Left ventricle myocardium superior (tissue), 1 donor: Measurements from ENCODE around the gene ROBO2. TPM values are rescaled to one million over a fixed set of nuclear protein-coding genes. Genes with fewer than 3 reads are reported as not detected.

Experiments used
- ATAC-seq: fragments of 200-7000 bp; cut with Tn5 transposase; one replicate; pipeline ENCODE4 v1.9.1; 2020; ENCODE audit warnings: mild to moderate bottlenecking, moderate library complexity
- DNase-seq: peaks from one replicate; pipeline ENCODE4 v3.0.0-alpha.2; 2020
- intact Hi-C: fragments of 100-400 bp; cut with micrococcal nuclease; formaldehyde crosslinking; loops from one replicate; pipeline ENCODE4 v1.11.0; 2022
- long read RNA-seq: library from polyadenylated mRNA; unstranded; transcript quantifications from one replicate; pipeline ENCODE4 v2.0.0, GENCODE V29; 2021
- total RNA-seq: library from RNA; stranded (reverse); fragmentation: NEBNext Ultra II Directional; extraction: Animal tissue kit (Norgen Biotek cat#: 25700); gene quantifications from one replicate; pipeline ENCODE4 v1.2.1, GENCODE V29; 2021
- donor health status: DM: no; HTN: yes; CAD: no; lungs with severe emphysema.

Gene ROBO2
- total RNA-seq, result 0.17 TPM
- long read RNA-seq, result 0 reads

- peak; percentile 78 for ATAC-seq
- DNase-seq, result peak; percentile 47
- intact Hi-C loops, result loop anchor here (5.0 kb wide), 1 partner anchor 218 kb away; no protein-coding TSS in a partner anchor
These were observed at the start of gene ROBO2 for GRCh38 chr3:77039606-77040171. ROBO2 (plus strand) TSS chr3:77040099; CDS start chr3:77040786, 687 bp downstream.

GRCh38 chr3:76990606-76991005 is 49.3 kb upstream of the ROBO2 start:
- DNase-seq (no peak), ATAC-seq (no peak)
- intact Hi-C loops, result no loop called here

GRCh38 chr3:76991165-76991564 is 48.7 kb upstream of the ROBO2 start:
- DNase-seq (no peak), ATAC-seq (no peak)
- intact Hi-C loops, result no loop called here

- DNase-seq (no peak), ATAC-seq (no peak)
- intact Hi-C loops, result no loop called here
These were observed 42.2 kb upstream of the ROBO2 start for GRCh38 chr3:76997733-76998132.

- ATAC-seq (no peak), DNase-seq (no peak)
- intact Hi-C loops, result no loop called here
These were observed 41.3 kb upstream of the ROBO2 start for GRCh38 chr3:76998555-76998954.

- no peak for ATAC-seq
- no peak for DNase-seq
- intact Hi-C loops, result no loop called here
These were observed 38.7 kb upstream of the ROBO2 start for GRCh38 chr3:77001062-77001701.

- intact Hi-C loops, result no loop called here
- no peak for DNase-seq
- ATAC-seq, result no peak
These were observed 25.7 kb upstream of the ROBO2 start for GRCh38 chr3:77014226-77014625.

GRCh38 chr3:77025471-77025870 is 14.4 kb upstream of the ROBO2 start:
- intact Hi-C loops, result no loop called here
- ATAC-seq, result no peak

GRCh38 chr3:77026904-77027634 is 12.8 kb upstream of the ROBO2 start:
- intact Hi-C loops, result no loop called here

More at GRCh38 chr3:77025471-77025870, 14.4 kb upstream of the ROBO2 start:
- DNase-seq, result no peak

GRCh38 chr3:77028005-77028404 is 11.9 kb upstream of the ROBO2 start:
- intact Hi-C loops, result no loop called here
- ATAC-seq (no peak), DNase-seq (no peak)

More at GRCh38 chr3:77026904-77027634, 12.8 kb upstream of the ROBO2 start:
- DNase-seq (no peak), ATAC-seq (no peak)

- ATAC-seq (peak; percentile 95), DNase-seq (peak; percentile 58)
- intact Hi-C loops, result no loop called here
These were observed 1.4 kb upstream of the ROBO2 start for GRCh38 chr3:77038468-77038929.

GRCh38 chr3:77038930-77039605 is 831 bp upstream of the ROBO2 start:
- intact Hi-C loops, result no loop called here
- ATAC-seq (peak; percentile 60), DNase-seq (peak; percentile 14)

GRCh38 chr3:77040216-77040615 is 317 bp downstream of the ROBO2 start:
- intact Hi-C loops, result loop anchor here (5.0 kb wide), 1 partner anchor 217 kb away; no protein-coding TSS in a partner anchor
- ATAC-seq, result no peak
- DNase-seq, result no peak

GRCh38 chr3:77040926-77041722 is 1.2 kb downstream of the ROBO2 start:
- ATAC-seq (no peak), DNase-seq (no peak)
- intact Hi-C loops, result loop anchor here (5.0 kb wide), 1 partner anchor 216 kb away; no protein-coding TSS in a partner anchor

- ATAC-seq, result no peak
- no peak for DNase-seq
- intact Hi-C loops, result loop anchor here (5.0 kb wide), 1 partner anchor 215 kb away; no protein-coding TSS in a partner anchor
These were observed 1.9 kb downstream of the ROBO2 start for GRCh38 chr3:77041811-77042210.

GRCh38 chr3:77042343-77042742 is 2.4 kb downstream of the ROBO2 start:
- ATAC-seq (no peak), DNase-seq (no peak)
- intact Hi-C loops, result loop anchor here (5.0 kb wide), 1 partner anchor 215 kb away; no protein-coding TSS in a partner anchor

GRCh38 chr3:77042882-77043281 is 3.0 kb downstream of the ROBO2 start:
- DNase-seq, result no peak
- intact Hi-C loops, result loop anchor here (5.0 kb wide), 1 partner anchor 214 kb away; no protein-coding TSS in a partner anchor
- no peak for ATAC-seq

- DNase-seq (no peak), ATAC-seq (no peak)
- intact Hi-C loops, result no loop called here
These were observed 5.8 kb downstream of the ROBO2 start for GRCh38 chr3:77045686-77046085.

- ATAC-seq (no peak), DNase-seq (no peak)
- intact Hi-C loops, result no loop called here
These were observed 8.3 kb downstream of the ROBO2 start for GRCh38 chr3:77048186-77048585.
